Ureter (tissue), 1 donor: ENCODE measurements around the gene IFT27. TPM values are rescaled to one million over a fixed set of nuclear protein-coding genes. Genes with fewer than 3 reads are reported as not detected.
"Not testable (repeated sequence)": the region's sequence is repeated elsewhere in the genome, so short reads cannot be mapped to it uniquely, and the experiment has no call there.

Experiments used
- DNase-seq: peaks from one replicate; pipeline ENCODE4 v3.0.0-alpha.2; 2020; ENCODE audit warnings: low spot score
- total RNA-seq: library from RNA; stranded (reverse); gene quantifications from one replicate; pipeline ENCODE4 v1.2.4, GENCODE V29; 2023
- donor health status: DM: yes; HTN: yes; CAD: no.

The IFT27 gene
- total RNA-seq, 1 donor from 2014 or later = 41.2 TPM

DNA sequence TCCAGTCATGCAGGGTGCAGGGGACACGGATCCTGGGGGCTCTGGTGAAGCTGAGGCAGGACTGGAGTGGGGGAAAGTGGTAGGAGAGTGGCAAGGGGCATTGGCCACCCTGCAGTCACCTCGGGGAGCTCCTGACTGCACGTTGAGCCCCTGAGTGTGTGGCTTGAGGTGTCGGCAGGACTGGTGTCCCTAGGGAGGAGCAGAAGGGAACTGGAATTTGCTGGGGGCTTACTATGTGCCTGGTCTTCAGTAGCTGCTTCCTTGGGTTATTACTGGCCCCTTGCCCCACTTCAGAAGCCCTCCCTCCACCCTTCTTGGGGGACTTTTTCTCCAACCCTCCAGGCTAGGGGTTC is 31.5 kb downstream of the IFT27 start:
- DNase-seq = no peak

DNA sequence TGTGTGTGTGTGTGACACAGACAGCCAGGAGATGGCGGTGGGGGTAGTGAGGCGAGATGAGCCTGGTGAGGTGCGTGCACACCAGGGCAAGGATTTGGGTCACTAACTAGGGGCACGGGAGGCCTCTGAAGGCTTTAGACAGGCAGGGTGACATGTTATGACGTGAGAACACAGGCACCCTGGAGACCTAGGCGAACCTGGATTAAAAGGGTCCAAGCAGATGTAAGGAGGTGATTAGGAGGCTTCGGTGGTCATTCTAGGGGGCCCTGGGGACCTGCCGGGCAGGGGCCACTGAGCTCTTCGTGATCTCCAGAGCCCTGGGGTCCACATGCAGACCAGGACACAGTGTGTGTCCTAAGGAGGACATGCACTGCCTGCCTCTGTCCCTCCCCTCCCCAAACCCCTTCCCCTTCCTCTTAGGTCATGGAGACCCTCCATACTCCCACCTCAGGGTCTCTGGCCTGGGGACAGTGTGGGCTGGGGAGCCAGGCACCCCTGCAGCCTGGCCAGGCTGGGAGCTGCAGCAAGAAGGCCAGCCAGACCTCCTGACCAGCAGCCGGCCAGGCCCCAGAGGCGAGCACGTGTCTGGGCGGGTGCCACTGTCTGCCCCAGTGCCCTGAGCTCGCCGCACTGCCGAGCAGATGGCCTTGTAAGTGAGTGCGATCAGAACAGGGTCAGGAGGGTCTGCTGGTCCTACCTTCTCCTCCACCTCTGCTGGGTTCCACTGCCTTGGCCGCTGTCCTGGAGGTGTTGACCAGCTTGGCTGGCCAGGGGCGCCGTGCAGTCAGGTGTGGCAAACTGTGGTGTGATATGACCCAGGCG is 32.1 kb downstream of the IFT27 start:
- no peak for DNase-seq

DNA sequence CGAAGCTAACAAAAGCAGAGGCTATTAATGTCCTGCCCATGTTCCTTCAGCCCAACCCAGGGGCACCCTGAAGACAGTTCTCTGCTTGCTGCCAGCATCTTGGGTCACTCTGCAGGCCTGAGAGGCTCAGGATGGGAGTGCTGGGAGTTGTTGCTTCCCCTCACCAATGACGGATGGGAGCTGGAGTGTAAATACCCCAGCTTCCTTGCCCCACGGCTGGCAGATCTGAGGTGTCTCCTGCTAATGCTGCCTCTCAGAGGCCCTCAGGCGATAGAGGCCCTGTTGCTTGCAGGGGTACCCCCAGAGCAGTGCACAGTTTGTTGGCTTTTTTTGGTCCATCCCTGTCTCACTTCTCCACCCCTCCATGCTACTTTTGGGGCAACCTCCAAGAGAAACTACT is 32.9 kb downstream of the IFT27 start:
- DNase-seq = no peak

DNA sequence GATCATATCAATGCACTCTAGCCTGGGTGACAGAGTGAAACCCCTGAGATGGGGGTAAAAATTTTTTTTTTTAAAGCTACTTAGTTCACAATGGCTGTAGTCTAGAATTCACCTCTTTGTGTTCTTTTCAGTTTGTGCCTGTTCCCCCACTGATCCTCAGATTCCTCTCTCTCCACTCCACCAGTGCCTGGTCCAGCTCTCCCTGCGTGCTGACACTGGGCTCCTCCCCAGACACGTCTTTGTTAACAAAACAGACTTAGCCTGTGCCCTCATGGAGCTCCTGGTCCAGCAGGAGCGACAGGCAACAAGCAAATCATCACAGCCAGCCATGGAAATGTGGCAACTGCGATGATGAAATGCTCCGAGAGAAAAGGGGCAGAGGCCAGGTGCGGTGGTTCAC is 34.0 kb downstream of the IFT27 start:
- no peak for DNase-seq

DNA sequence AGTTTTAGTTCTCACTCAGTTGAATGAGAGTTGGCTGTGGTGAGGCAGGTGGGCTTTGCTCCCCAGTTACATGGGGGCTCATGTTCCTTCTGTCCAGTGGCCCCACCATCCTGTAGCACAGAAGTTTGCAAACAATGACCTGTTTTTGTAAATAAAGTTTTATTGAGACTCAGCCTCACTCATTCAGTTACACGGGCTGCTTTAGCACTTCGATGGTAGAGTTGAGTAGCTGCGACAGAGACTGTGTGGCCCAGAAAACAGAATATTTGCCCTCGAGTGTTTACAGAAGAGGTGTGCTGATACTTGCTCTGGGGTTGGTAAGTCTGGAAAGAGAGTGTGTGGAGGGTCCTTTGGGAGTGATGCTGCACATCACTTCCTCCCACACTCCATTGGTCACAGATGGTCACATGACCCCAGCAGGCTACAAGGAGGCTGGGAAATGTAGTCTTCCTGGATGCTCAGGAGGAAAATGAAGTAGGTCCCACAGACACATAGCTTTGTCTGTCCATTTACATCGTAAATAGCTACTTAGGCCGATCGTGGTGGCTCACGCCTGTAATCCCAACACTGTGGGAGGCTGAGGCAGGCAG is 34.6 kb downstream of the IFT27 start:
- no peak for DNase-seq

DNA sequence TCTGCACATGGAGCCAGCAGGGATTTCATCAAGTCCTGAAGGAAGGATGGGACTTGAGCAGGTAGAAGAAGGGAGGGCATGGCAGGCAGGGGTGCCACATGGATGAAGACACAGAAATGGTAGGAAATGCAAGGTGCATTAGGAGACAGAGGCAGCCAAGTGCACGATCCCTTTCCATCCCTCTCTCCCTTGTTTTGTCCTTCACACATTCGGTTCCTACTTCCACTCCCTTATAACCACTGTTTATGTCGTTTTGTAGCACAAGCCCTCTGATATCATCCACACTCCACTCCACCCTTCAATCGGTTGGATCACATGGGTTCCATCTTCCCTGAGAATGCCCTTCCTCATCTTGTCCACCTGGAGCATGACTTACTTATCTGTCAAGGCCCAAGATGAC is 35.2 kb downstream of the IFT27 start:
- no peak for DNase-seq

DNA sequence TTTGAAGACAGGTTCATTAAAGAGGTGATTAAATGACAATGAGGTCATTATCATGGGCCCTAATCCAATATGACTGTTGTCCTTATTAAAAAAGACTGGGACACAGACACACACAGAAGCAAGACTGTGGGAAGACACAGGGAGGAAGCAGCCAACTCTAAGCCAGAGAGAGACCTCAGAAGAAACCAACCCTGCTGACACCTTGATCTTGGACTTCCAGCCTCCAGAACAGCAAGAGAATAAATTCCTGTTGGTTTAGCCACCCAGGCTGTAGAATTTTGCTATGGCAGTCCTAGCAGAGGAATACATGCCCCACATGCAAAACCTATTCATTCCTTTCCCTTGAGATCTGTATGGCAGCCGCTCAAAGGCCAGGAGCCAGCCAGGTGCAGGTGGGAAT is 36.7 kb downstream of the IFT27 start:
- DNase-seq = no peak

DNA sequence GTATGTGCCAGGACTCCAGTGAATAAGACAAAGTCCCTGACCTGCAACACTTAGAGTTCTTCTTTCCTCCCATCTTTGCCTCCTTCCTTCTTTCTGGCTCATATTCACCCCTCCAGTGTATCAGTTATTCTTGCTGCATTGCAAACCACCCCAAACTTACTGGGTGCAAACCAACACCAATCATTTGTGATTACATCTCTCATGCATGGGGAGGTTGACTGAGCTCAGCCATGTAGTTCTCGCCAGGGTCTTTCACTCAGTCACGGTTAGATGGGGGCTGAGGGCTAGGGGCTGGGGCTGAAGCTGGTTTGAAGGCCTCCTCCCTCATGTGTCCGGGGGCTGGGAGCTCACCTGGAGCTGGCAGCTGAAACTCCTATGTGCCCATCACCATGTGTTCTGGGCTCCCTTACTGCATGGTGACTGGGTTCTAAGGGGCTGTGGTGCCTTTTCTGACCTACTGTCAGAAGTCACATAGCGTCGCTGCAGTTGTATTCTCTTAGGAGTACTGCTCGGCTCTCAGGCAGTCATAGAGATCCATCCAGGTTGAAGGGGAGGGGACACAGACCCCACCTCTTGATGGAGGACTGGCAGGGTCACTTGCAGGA is 37.4 kb downstream of the IFT27 start:
- no peak for DNase-seq

DNA sequence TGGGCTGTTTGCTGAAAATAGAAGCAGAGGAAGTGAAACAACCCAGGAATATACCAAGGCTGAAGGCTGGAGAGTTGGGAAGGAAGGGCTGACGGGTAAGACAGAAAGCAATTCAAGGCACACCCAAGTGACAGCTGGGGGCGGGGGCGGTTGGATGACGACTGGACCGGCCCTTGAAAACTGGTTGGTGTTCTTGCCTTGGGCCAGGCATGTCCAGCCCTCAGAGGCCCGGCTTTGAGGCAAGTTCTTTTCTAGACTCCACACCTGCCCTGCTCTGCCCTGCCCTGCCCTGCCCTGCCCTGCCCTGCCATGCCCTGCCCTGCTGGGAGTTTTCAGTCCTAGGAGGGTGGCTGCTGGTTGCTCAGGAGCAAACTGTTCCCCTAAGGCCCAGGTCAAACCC is 38.1 kb downstream of the IFT27 start:
- no peak for DNase-seq

DNA sequence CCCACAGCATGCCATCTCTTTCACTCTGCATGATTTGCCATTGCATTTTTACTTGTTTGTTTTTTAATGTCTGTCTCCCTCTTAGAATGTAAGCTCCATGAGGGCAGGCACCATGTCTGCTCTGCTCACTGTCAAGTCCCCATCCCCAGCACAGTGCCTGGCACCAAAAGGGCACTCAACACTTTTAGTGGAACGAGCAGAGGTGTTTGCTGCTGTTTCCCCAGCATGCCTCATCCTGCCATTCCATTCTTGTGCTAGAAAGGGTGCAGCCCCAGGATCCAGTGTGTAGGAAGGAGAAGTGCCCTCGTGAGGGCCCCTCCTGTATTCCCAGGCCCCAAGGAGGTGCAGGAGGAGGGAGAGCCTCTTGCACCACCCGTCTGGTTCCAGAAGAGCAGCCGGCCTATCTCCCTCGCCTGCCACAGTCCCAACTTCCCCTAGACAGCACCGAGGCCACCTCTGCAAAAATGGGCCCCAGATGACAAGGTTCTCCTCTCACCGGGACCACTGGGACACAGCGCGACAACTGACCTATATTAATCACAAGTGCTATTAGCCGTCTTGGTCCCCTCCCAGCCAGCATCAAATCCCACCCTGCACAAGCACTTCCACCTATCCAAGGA is 39.1 kb downstream of the IFT27 start:
- no peak for DNase-seq

DNA sequence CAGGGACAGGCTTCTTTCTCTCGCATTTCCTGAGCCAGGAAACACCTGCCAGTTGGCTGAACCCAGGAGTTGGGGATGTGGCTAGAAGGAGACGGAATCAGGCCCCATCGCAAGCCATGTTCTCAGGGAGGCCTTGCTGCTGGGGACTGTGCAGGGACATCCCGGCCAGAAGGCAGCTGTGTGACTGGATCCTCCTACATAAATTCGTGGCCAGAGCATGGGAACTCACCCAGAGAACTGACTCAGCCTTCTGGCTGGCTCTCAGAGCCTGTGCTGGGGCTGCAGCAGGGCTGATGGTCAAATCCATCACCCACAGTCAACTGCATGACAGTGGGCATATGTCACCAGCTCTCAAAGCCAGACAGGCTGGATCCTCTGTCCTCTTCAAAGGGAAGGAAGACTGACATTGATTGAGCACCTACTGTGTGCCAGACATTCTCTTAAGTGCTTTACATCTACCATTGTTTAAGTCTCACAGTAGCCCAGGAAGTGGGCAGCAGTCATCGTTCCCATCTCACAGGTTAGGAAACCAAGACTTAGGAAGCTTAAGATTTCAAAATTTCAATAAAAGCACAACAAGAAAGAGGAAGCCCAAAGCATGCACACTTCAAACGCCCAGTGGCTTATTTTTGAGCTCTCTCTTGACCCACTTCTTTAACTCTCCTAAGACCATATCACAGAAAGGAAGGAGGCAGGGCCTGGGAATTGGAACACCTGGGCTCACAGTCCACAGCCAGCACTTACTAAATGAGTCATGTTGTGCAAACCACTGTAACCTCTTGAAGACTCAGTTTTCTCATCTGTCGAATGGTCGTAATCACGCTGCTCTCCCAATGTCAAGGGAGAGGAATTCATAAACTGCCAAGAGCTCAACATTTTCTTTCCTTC is 41.5 kb downstream of the IFT27 start:
- DNase-seq = no peak

DNA sequence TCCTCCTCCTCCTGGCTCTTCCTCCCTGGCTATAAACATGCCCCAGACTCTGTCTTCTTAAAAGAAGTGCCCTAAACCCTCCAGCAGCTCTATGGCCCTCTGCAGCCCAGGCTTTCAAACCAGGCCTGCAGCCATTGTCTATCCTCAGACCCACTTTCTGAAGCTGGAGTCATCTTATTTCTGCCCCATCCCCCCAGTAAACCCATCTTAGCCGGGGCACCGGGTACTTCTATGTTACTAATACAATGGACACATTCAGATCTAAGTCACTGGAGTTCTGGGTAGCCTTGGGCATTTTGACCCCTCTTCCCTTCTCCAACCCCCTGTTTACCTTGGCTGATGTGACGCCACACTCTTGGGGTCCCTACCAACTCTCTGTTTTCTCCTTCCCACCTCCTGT is 42.6 kb downstream of the IFT27 start:
- no peak for DNase-seq

DNA sequence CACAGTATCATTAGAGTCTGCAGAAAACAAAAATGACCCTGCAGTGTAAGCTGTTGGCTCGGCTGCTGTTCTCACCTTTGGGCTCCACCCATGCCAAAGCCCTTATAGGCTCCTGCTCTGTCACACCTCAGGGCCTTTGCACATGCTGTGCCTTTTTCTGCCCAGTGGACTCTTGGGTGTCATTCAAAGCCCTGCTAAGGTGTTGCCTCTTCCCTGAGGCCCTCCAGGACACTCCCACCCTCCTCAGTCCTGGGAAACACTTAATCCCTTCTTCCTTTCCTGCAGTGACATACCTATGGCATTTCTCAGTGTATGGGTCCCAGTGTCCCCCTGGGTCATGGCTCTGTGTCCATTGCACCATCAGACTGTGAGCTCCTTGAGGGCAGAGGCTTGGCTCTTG is 43.3 kb downstream of the IFT27 start:
- DNase-seq = no peak

DNA sequence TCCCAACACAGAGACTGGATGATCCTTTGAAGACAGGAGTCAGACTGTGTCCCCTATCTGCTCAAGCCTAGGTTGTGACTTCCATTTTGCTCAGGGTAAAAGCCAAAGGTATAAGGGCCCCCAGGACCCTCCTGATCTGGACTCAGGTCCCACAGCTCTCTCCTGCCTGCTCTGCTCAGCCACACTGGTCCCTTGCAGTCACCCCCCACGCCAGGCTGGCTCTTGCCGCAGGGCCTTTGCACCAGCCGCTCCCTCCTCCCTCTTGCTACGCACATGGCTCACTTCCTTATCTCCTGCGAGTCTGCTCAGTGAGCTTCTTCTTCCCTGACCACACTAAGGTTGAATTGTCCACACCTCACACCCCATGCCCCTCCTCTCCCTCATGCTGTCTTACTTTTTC is 44.0 kb downstream of the IFT27 start:
- DNase-seq = no peak

DNA sequence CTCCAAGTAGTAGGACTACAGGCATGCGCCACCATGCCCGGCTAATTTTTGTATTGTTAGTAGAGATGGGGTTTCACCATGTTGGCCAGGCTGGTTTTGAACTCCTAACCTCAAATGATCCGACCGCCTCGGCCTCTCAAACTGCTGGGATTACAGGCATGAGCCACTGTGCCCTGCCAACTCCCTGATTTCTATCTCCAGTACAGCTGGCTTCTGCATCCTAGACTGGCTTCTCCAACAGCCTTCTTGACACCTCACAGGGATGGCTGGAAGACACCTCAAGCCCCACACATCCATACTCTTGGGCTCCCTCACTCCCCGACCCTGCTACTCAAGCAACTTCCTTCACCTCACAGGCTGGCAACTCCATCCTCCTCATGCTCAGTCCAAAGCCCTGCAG is 44.6 kb downstream of the IFT27 start:
- DNase-seq = not testable (repeated sequence)

DNA sequence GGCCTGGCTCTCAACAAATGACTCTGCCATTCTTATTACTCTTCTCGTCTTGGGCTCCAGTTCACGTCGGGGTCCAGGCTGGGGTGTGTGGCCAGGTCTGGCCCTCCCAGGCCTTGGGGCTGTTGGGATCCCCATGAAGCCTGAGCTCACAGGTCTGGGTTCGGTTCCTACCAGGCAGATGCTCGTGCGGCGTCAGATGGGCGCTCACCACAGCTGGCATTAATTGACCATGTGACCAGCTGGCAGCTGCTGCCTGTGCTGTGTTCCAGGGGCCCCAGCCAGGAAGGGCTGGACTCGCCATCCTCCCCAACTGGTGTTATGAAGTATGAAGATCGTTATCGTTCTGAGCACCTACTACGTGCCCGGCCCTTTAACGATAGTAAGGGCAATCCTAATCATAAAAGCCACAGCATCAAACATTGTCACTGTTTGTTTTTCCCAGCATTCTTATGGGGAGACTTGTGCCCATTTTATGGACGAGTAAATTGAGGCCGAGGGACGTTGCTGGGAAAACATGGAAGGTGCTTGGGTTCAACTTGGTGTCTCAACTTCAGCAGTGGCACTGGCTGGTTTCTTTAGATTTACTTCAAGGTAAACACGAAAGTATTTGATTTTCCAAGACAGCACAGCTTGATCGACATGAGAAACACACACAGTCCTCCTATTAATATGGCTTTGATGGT is 45.6 kb downstream of the IFT27 start:
- DNase-seq = no peak

DNA sequence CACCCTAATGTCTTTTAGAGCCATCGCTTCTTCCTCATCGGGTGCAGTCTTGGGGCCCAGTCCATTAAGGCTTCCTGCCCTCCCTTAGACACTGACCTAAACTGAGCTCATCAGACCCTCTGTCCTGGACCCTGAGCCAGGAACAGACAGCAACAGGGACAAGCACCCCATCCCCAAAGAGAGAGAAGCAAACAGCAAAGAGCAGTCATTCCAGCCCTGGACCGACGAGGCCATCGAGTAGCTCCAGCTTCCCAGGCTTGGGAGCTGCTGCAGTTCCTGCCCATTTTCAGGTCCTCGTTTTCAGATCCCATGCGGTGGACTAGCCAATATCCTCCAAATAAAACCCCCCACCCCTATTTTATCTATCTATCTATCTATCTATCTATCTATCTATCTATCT is 46.6 kb downstream of the IFT27 start:
- DNase-seq = no peak

DNA sequence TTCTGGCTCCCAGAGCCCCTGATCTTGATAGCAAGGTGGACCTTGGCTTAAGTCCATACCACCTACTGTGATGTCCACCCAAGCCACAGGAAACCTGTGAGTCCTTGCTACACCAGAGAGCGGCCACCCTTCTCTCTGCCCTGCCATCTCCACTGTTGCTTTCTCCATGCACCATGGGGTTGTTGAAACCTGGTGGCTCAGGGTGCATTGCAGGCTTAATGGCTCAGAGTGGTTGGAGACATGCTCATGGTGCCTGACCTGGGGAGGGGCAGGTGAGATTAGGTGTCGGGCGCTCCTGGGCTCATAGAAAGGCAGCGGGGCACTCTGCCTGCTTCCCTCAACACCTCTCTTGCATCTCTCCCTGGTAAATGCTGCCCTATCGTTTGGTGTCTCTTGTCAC is 47.4 kb downstream of the IFT27 start:
- DNase-seq = no peak

DNA sequence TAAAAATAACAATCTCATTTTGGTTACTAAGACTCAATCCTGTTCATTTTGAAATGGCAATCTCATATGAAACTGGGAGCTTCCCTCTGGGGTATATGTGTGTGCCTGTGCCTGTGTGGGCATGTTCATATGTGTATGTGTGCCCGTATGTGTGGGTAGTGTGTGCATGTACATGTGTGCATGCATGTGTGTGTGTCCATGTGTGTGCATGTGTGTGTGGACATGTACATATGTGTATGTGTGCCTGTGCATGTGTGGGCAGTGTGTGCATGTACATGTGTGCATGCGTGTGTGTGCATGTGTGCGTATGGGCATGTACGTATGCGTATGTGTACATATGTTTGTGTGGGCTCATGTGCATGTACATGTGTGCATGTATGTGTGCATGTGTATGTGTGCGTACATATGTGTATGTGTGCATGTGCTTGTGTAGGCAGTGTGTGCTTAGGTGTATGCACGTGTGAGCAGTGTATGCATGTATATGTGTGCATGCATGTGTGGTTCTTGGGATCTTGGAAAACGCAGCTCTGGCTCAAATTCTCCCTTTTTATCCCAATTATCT is 47.9 kb downstream of the IFT27 start:
- no peak for DNase-seq

DNA sequence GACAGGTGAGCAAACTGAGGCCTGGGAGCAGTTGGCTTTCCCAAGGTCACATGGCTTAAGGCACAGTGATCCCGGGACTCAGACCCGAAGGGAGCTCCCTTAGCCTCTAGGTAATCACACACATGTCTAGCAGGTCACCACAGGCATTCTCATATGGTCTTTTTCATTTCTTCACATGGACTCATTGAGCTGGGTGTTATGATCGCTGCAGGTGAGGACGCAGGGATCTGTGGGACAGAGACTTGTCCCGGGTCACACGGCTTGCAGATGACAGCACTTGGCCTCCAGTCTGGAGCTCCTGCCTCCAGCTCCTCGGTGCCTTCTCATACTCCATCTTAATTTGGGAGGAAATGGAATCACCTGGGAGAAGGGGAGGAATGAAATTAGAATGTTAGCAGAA is 48.8 kb downstream of the IFT27 start:
- no peak for DNase-seq

DNA sequence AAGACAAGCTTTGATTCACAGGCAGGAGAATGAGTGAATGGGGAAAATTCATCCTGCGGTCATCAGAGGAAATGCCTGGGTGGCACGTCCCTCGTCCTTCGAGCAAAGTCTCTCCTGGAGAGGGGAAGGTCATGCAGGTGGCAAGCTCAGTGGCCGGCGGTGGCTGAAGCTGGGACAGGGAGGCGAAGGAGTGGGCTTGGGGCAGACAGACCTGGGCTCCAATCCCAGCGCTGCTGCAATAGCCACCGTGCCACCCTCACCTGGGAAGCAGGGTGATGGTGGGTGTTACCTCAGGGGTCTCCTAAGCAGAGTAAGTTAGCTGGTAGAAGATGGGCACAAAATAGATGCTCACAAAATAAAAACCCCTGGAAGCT is 49.9 kb downstream of the IFT27 start:
- no peak for DNase-seq
